SK-N-SH treated with all-trans-retinoic acid at 6 μM for 48 hours (cell line): Measurements from ENCODE around the gene KCNIP2.
A peak's percentile ranks its signal among the peaks of the same experiment; 100 is the strongest.

Experiments used
- ATAC-seq: fragments of 200-7000 bp; cut with Tn5 transposase; 3 replicates; pipeline ENCODE4 v1.9.1; 2020; ENCODE audit warnings: mild to moderate bottlenecking, moderate library complexity
- ARNTL ChIP-seq: fragments of 450-650 bp; formaldehyde crosslinking; IDR thresholded peaks from 2 replicates; pipeline ENCODE4 v1.5.0; 2020; ENCODE audit warnings: low read depth, mild to moderate bottlenecking, moderate library complexity, borderline replicate concordance
- BACH2 ChIP-seq: fragments of 250-450 bp; sonication (Bioruptor Pico); IDR thresholded peaks from 2 replicates; pipeline ENCODE4 v1.9.0; 2021; ENCODE audit warnings: mild to moderate bottlenecking, borderline replicate concordance
- CSDC2 ChIP-seq: fragments of 250-450 bp; sonication (Bioruptor Pico); IDR thresholded peaks from 2 replicates; pipeline ENCODE4 v1.5.0; 2020; ENCODE audit warnings: mild to moderate bottlenecking, moderate library complexity
- CSRNP3 ChIP-seq: fragments of 250-450 bp; sonication (Bioruptor Pico); IDR thresholded peaks from 2 replicates; pipeline ENCODE4 v1.5.1; 2021; ENCODE audit warnings: mild to moderate bottlenecking, moderate library complexity
- ESRRG ChIP-seq: fragments of 250-450 bp; sonication (Bioruptor Pico); IDR thresholded peaks from 2 replicates; pipeline ENCODE4 v1.6.1; 2021; ENCODE audit warnings: mild to moderate bottlenecking
- GLIS3 ChIP-seq: fragments of 250-450 bp; sonication (Bioruptor Pico); IDR thresholded peaks from 2 replicates; pipeline ENCODE4 v1.5.0; 2020; ENCODE audit warnings: mild to moderate bottlenecking, moderate library complexity
- ISL1 ChIP-seq: fragments of 250-450 bp; sonication (Bioruptor Pico); IDR thresholded peaks from 2 replicates; pipeline ENCODE4 v2.1.2; 2022; ENCODE audit warnings: mild to moderate bottlenecking, moderate library complexity
- OSR1 ChIP-seq: fragments of 250-450 bp; sonication (Bioruptor Pico); IDR thresholded peaks from 2 replicates; pipeline ENCODE4 v1.8.0; 2022; ENCODE audit warnings: moderate library complexity, mild to moderate bottlenecking, inconsistent platforms
- POU6F1 ChIP-seq: fragments of 250-450 bp; sonication (Bioruptor Pico); IDR thresholded peaks from 2 replicates; pipeline ENCODE4 v1.8.0; 2021; ENCODE audit warnings: low read depth, mild to moderate bottlenecking, moderate library complexity, borderline replicate concordance
- PPARA ChIP-seq: fragments of 250-450 bp; sonication (Bioruptor Pico); IDR thresholded peaks from 2 replicates; pipeline ENCODE4 v1.5.0; 2020; ENCODE audit warnings: mild to moderate bottlenecking, borderline replicate concordance
- RARB ChIP-seq: fragments of 250-450 bp; sonication (Bioruptor Pico); IDR thresholded peaks from 2 replicates; pipeline ENCODE4 v1.8.0; 2021; ENCODE audit warnings: mild to moderate bottlenecking, moderate library complexity
- SNAI2 ChIP-seq: fragments of 250-450 bp; sonication (Bioruptor Pico); IDR thresholded peaks from 2 replicates; pipeline ENCODE4 v1.5.0; 2020; ENCODE audit warnings: mild to moderate bottlenecking, moderate library complexity
- TCF4 ChIP-seq: fragments of 250-450 bp; sonication (Bioruptor Pico); IDR thresholded peaks from 2 replicates; pipeline ENCODE4 v1.8.0; 2021; ENCODE audit warnings: mild to moderate bottlenecking, moderate library complexity, borderline replicate concordance
- ZC3H10 ChIP-seq: fragments of 250-450 bp; sonication (Bioruptor Pico); IDR thresholded peaks from 2 replicates; pipeline ENCODE4 v1.5.1; 2021; ENCODE audit warnings: mild to moderate bottlenecking, moderate library complexity
- ZFP3 ChIP-seq: fragments of 250-450 bp; sonication (Bioruptor Pico); IDR thresholded peaks from 2 replicates; pipeline ENCODE4 v1.5.0; 2020; ENCODE audit warnings: mild to moderate bottlenecking, moderate library complexity
- ZFP30 ChIP-seq: fragments of 450-650 bp; formaldehyde crosslinking; IDR thresholded peaks from 2 replicates; pipeline ENCODE4 v1.5.0; 2022; ENCODE audit warnings: mild to moderate bottlenecking, moderate library complexity
- ZNF565 ChIP-seq: fragments of 450-650 bp; formaldehyde crosslinking; conservative IDR thresholded peaks from 2 replicates; pipeline ENCODE4 v1.5.0; 2020; ENCODE audit warnings: low read depth, mild to moderate bottlenecking, moderate library complexity
- ZNF70 ChIP-seq: fragments of 450-650 bp; formaldehyde crosslinking; IDR thresholded peaks from 2 replicates; pipeline ENCODE4 v1.5.0; 2020; ENCODE audit warnings: mild to moderate bottlenecking, moderate library complexity
- ZNF8 ChIP-seq: fragments of 450-650 bp; formaldehyde crosslinking; IDR thresholded peaks from 2 replicates; pipeline ENCODE4 v1.5.0; 2020; ENCODE audit warnings: mild to moderate bottlenecking, moderate library complexity
- TF ChIP-seq, protein P1 (sequence below): fragments of 250-450 bp; sonication (Bioruptor Pico); IDR thresholded peaks from 2 replicates; pipeline ENCODE4 v1.5.1; 2020; ENCODE audit warnings: low read depth, mild to moderate bottlenecking, moderate library complexity
- TF ChIP-seq, protein P2 (sequence below): fragments of 250-450 bp; sonication (Bioruptor Pico); IDR thresholded peaks from 2 replicates; pipeline ENCODE4 v1.5.0; 2020; ENCODE audit warnings: mild to moderate bottlenecking, moderate library complexity
- TF ChIP-seq, protein P3 (sequence below): fragments of 250-450 bp; sonication (Bioruptor Pico); IDR thresholded peaks from 2 replicates; pipeline ENCODE4 v1.8.0; 2020; ENCODE audit warnings: mild to moderate bottlenecking, moderate library complexity, borderline replicate concordance

KCNIP2 gene

DNA sequence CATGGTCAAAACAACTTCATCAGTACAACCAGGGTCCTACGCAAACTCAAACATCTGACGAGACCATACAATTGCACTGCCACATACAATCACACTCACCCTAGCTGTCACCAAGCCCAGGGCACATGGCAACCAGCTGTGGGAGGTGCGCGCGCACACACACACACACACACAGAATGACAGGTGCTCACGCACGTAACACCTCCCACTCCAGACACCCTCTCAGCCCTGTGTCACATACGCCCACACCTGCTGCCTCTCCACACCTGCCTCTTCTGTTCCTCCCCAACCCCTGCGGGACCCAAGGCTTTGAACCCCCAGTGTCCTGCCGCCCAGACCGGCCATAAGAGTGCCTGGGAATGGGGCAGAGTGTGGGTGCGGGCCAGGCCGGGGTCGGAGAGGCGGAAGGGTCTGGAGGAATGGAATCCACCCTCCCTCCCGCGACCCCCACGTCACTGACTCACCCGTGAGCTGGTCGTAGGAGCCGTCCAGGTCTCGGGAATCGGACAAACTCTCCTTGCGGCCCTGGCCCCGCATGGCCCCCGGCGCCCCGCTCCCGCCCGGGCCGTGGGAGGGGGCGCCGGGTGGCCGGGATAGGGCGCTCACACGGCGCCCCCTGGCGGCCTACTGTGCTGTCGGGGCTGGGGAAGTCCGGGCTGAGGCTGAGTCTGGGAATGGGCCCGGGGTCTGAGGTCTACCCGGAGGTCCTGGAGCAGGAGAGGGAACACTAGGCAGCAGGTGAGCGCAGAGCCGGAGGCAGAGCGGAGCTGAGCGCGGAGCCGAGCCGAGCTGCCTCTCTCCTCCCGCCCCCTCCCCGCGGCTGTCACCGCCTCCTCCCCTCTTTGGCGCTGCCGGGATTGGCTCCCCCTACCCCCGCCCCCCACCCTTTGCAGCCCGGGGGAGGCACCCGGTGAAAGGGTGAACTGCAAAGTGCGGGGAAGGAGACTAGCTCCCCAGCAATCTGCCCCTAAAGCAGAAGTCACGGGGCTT lies at the start of gene KCNIP2:
Gene KCNIP2 (minus strand): TSS at position 769 of the 990 bp plus-strand sequence. CDS start 232 bp downstream, at position 537.
- no peak for TF ChIP-seq TCF4
- TF ChIP-seq ZC3H10 = no peak
- TF ChIP-seq CSRNP3 (CRISPR knock-in tag) = no peak
- no peak for TF ChIP-seq ZNF8 (CRISPR knock-in tag)
- TF ChIP-seq GLIS3 (CRISPR knock-in tag) = no peak
- no peak for TF ChIP-seq ZNF70 (CRISPR knock-in tag)
- no peak for TF ChIP-seq ESRRG (CRISPR knock-in tag)
- no peak for TF ChIP-seq RARB (CRISPR knock-in tag)
- TF ChIP-seq, protein P1, sequence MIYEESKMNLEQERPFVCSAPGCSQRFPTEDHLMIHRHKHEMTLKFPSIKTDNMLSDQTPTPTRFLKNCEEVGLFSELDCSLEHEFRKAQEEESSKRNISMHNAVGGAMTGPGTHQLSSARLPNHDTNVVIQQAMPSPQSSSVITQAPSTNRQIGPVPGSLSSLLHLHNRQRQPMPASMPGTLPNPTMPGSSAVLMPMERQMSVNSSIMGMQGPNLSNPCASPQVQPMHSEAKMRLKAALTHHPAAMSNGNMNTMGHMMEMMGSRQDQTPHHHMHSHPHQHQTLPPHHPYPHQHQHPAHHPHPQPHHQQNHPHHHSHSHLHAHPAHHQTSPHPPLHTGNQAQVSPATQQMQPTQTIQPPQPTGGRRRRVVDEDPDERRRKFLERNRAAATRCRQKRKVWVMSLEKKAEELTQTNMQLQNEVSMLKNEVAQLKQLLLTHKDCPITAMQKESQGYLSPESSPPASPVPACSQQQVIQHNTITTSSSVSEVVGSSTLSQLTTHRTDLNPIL (CRISPR knock-in tag) = no peak
- TF ChIP-seq SNAI2 (CRISPR knock-in tag) = no peak
- TF ChIP-seq ISL1 (CRISPR knock-in tag) = no peak
- TF ChIP-seq, protein P2, sequence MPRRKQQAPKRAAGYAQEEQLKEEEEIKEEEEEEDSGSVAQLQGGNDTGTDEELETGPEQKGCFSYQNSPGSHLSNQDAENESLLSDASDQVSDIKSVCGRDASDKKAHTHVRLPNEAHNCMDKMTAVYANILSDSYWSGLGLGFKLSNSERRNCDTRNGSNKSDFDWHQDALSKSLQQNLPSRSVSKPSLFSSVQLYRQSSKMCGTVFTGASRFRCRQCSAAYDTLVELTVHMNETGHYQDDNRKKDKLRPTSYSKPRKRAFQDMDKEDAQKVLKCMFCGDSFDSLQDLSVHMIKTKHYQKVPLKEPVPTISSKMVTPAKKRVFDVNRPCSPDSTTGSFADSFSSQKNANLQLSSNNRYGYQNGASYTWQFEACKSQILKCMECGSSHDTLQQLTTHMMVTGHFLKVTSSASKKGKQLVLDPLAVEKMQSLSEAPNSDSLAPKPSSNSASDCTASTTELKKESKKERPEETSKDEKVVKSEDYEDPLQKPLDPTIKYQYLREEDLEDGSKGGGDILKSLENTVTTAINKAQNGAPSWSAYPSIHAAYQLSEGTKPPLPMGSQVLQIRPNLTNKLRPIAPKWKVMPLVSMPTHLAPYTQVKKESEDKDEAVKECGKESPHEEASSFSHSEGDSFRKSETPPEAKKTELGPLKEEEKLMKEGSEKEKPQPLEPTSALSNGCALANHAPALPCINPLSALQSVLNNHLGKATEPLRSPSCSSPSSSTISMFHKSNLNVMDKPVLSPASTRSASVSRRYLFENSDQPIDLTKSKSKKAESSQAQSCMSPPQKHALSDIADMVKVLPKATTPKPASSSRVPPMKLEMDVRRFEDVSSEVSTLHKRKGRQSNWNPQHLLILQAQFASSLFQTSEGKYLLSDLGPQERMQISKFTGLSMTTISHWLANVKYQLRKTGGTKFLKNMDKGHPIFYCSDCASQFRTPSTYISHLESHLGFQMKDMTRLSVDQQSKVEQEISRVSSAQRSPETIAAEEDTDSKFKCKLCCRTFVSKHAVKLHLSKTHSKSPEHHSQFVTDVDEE (CRISPR knock-in tag) = no peak
- TF ChIP-seq CSDC2 = no peak
- TF ChIP-seq POU6F1 (CRISPR knock-in tag) = no peak
- TF ChIP-seq PPARA (CRISPR knock-in tag) = no peak
- TF ChIP-seq, protein P3, sequence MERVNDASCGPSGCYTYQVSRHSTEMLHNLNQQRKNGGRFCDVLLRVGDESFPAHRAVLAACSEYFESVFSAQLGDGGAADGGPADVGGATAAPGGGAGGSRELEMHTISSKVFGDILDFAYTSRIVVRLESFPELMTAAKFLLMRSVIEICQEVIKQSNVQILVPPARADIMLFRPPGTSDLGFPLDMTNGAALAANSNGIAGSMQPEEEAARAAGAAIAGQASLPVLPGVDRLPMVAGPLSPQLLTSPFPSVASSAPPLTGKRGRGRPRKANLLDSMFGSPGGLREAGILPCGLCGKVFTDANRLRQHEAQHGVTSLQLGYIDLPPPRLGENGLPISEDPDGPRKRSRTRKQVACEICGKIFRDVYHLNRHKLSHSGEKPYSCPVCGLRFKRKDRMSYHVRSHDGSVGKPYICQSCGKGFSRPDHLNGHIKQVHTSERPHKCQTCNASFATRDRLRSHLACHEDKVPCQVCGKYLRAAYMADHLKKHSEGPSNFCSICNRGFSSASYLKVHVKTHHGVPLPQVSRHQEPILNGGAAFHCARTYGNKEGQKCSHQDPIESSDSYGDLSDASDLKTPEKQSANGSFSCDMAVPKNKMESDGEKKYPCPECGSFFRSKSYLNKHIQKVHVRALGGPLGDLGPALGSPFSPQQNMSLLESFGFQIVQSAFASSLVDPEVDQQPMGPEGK (CRISPR knock-in tag) = no peak
- ATAC-seq = peak; percentile 61

GRCh38 chr10:101892782-101893391 lies 49.3 kb upstream of the KCNIP2 start:
- peak; percentile 52 for ATAC-seq
- TF ChIP-seq RARB (CRISPR knock-in tag) = no peak
- TF ChIP-seq ZFP30 (CRISPR knock-in tag) = no peak
- no peak for TF ChIP-seq ISL1 (CRISPR knock-in tag)
- no peak for TF ChIP-seq BACH2 (CRISPR knock-in tag)
- TF ChIP-seq GLIS3 (CRISPR knock-in tag) = no peak
- TF ChIP-seq, protein P1 (CRISPR knock-in tag) = no peak
- TF ChIP-seq ZFP3 (CRISPR knock-in tag) = no peak
- no peak for TF ChIP-seq POU6F1 (CRISPR knock-in tag)
- TF ChIP-seq ZNF565 (CRISPR knock-in tag) = no peak
- no peak for TF ChIP-seq ARNTL
- no peak for TF ChIP-seq PPARA (CRISPR knock-in tag)
- no peak for TF ChIP-seq SNAI2 (CRISPR knock-in tag)
- no peak for TF ChIP-seq ZC3H10
- TF ChIP-seq, protein P3 (CRISPR knock-in tag) = no peak
- TF ChIP-seq ESRRG (CRISPR knock-in tag) = no peak
- TF ChIP-seq OSR1 (CRISPR knock-in tag) = no peak
